GM04504 (cell line): ENCODE data around the gene COQ7.

Experiments
- DNase-seq: peaks from one replicate; pipeline ENCODE4 v3.0.0-alpha.2; 2012; ENCODE audit warnings: low read depth

COQ7 gene

DNA sequence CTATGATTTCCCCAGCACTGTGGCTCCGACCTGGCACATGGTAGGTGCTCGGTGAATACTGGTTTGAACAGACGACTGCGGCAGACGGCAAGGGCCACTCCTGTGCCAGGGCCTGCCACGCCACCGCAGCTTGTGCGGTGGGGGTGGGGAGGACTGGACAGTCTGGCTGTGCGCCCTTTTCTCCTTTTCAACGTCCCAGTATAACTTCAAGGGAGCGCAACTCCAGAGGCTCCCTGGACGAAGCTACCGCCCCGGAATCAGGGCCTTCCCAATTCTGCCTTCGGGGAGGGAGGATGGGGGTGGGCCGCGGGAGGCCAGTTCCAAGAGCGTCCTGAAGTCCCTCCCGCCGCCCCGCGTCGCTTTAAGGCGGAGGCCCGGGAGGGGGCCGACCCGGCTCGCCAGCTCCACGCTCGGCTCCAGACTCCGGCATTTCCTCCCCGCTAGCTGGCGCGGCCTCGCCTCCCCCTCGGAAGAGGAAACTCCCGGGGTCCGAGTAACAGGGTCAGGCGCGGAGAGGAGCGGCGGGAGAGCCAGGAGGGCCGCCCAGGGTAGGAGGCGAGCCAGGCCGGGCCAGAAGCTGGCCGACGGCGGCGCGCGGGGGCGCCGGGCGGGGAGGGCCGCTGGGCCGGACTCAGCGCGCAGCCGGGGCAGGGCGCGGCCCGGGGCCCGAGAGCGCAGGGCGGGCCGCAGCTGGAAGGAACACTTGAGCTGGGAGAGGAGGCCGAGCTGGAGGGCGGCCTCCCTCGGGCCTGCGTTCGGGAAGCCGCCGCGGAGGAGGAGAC is 46.4 kb downstream of the COQ7 start, which contains the start of gene ITPRIPL2:
TSS of gene ITPRIPL2 (plus strand) at position 388 of the 782 bp plus-strand sequence. CDS start 498 bp downstream, outside the sequence.
- DNase-seq = peak; percentile 87

DNA sequence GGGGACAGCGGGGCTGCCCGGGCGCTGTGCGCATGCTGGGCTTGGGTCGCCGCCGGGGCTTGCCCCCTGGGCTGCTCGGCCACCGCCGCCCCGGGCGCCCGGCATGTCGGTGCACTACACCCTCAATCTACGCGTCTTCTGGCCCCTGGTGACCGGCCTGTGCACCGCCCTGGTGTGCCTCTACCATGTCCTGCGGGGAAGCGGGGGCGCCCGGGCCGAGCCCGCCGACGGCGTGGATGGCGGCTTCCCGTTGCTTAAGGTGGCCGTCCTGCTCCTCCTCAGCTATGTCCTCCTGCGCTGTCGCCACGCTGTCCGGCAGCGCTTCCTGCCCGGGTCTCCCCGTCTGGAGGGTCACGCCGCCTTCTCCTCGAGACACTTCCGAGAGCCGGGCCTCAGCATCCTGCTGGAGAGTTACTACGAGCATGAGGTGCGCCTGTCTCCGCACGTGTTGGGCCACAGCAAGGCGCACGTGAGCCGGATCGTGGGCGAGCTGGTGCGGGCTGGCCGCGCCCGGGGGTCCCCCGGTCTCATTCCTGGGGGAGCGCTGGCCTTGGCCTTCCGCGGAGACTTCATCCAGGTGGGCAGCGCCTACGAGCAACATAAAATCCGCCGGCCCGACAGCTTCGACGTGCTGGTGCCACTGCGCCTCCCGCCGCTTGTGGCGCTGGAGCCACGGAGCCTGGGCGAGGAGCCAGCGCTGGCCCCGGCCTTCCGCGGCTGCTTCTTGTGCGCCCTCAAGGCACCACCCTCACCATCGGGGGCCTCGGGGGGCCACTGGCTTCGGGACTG is 47.1 kb downstream of the COQ7 start:
- no peak for DNase-seq

DNA sequence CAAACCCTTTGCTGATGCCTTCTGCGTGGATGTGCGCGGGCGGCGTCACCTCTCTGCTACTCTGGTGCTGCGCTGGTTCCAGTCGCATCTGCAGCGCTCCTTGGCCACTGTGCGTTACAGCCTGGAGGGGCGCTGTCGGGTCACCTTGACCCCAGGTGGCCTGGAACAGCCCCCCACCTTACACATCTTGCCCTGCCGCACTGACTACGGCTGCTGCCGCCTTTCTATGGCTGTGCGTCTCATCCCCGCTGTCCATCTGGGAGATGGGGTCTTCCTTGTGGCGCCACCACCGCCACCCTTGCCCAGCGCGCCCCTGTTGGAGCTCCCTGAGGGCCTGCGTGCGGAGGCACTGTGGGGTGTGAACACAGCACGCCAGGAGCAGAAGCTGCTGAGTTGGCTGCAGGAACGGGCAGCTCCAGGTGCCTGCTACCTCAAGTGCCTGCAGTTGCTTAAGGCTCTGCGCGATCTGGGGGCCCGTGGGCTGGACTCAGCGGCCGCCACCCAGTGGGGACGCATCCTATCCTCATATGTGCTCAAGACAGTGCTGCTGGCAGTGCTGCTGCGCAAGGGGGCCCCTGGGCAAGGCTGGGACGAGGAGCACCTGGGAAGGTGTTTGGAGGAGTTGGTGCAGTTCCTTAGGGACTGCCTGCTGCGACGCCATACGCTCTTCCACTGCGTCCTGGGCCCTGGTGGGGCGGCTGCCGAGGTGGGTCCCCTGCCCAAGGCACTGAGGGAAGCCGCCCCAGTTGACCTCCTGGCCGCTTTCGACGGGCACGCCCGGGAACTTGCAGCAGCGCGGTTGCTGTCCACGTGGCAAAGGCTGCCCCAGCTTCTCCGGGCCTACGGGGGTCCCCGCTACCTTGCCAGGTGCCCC is 48.0 kb downstream of the COQ7 start:
- DNase-seq = no peak

DNA sequence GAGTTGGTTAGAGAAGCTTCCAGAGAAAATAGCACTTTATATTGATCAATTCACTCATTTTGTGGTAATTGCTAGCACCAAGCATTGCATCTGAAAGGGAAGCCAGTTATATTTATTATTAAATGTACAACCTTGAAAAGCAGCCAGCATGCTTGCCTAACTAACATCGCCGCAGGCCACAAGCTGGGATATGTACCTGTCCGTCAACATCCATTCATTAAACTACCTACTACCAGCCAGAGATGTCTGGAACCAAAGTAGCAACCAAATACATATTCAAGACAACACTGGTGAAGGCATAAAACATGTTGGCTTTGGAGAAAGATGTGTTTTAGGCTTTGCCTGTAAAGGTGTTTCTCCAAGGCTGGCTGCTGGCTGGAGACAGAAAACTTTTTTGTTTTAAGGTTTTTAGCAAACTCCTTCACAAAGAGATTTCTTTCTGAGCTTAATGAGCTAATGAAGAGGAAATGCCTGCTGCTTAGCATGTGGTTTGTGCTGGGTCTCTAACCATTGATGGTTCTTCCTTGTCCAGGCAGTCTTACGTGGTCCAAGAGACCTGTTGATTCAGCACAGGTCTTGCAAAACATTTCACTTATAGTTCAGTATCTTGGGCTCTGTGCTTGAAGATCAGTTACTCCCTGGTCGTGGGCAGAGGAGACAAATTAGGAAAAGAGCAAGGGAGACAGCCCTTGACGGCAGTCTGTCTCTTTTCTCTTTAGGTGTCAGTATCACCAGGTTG is 49.5 kb downstream of the COQ7 start:
- DNase-seq = no peak

DNA sequence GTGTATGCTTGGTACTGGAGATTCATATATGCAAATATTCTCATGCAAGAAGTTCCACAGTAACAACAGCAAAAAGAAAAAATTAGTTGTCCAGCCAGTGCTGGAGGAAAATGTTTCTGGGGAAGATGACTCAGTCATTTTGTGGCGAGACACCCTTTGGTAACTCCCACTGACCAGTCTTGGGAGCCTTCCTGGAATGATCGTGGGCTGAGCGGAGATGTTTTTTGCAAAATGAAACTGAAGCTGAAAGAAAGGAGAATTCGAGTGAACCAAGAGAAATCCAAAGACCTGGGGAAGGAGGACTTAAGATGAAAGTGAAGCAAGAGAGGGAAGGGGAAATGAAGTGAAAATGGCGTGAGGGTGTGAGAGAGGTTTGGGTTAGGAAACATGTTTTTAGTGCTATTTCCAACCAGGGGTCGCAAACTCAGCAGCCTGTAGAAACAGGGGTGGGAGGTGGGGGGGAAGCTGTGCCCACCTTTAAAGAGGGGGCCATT is 51.6 kb downstream of the COQ7 start:
- peak; percentile 80 for DNase-seq

DNA sequence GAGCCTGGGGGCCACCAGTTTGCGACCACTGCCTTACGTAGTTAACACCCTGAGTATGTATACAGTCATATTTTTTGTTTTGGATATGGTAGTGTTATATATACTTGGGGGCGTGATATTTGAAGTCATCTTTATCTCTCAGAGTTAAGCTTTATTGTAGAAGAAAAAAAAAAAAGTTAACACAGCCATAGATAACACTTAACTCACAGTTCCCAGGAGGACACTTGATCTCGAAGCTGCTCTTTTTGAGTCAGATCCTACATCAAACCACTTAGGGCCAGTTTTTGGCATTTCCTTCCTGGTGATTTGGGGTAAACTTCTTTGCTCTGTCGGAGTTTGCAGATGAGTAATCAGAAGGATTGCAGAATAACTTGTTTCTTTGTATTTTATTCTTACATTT is 52.1 kb downstream of the COQ7 start:
- peak; percentile 73 for DNase-seq

DNA sequence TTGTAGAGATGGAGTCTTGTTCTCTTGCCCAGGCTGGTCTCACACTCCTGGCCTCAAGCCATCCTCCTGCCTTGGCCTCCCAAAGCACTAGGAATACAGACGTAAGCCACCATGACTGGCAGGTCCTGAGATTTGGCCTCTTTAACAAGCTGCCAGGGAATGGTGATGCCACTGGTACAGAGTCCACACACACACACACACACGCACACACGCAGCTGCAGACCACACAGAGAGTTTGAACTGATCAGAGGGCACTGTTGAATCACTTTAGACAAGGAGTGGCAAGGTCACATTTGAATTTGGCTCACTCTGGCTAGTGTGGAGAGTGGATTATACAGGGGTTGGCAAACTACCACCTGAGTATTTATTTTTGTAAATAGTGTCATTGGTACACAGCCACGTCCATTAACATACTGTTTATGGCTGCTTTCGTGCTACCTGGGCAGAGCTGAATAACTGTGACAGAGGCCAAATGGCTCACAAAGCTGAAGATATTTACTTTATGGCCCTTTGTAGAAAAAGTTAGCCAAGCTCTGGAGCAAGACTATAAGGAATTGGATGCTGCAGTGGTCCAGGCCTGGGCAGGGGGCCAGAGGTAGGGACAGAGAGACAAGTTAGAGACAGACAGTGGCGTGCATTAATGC is 56.2 kb downstream of the COQ7 start:
- no peak for DNase-seq

DNA sequence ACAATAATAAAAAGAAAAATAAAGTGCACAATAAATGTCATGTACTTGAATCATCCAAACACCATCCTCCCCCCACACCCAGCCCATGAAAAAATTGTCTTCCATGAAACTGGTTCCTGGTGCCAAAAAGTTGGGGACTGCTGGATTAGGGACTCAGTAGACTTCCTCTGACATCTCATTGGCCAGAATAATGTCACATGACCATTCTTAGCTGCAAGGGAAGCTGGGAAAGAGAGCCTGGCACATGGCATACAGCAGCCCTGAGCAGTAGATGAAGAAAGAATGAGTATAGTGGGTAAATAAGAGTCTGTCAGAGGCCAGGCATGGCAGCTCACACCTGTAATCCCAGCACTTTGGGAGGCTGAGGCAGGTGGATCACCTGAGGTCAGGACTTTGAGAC is 58.9 kb downstream of the COQ7 start:
- DNase-seq = no peak

DNA sequence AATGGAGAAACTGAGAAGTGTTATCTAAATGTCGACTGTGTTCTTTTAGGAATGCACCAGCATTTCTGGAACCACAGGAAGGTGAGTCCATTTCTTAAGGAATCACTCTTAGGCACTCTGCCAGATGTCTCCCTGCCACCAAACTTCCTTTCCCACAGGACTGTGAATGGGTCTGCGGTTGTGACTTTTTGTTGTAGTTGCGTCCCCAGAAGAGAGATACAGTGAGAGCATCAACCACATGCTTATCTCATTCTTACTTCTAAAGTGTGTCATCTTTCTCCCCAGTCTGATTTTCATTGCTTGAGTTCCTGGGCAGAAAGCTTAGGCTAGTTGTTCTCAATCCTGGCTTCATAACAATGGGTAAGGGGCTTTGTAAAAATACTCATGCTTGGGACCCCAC is 59.8 kb downstream of the COQ7 start:
- DNase-seq = no peak

DNA sequence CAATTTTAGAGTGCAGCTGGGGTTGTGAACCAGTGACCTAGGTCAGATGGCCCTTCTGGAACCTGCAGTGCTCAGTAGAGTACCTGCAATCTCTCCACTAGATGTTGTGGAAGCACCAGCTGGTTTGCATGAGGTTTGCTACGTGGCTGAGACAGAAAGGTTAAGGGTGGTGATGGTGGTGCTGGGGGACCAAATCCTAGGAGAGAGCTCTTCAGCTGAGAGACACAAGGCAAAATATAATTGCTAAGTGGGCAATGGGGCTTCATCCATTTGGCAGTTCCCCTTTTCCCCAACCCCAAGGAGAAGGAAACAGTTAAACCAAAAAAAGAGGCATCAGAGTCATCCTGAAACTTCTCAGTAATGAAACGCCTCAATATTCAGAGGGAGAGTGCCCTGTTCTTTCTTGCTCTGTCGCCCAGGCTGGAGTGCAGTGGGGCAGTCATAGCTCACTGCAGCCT is 60.3 kb downstream of the COQ7 start:
- no peak for DNase-seq

DNA sequence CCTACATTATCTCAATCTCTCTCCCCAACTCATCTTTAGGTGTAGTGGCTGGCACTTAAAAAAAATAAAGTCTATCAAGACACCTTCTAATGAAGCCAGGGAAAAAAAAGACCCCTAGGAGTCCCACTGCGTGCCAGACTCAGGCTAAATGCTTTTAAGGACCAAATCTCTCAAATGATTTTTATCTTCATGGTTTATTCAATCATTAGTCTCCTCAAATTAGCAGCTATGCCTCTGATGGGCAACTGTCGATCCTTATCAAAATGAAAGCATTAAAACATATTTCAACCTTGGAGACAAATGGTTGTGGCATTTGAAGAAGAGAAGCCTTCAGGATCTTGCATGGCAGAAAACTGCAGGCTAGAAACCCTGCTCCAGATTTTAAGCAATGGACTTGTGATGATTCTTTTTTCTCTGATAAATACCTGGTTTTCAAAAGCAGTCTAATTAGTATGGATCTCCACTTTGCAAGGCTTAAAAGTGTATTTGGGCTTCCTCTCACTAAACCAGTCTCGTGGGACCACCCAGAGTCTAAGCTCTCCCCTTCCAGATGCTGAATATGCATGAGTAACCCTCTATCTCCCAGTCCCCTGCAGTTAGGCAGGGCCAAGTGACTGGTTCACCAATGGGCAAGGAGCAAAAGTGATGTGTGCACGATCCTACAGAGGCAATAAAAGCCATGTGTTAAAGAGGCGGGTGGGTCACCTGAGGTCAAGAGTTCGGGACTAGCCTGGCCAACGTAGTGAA is 61.2 kb downstream of the COQ7 start:
- no peak for DNase-seq
